Measurements from ENCODE around the gene SLC22A23. TPM values are rescaled to one million over a fixed set of nuclear protein-coding genes. Genes with fewer than 3 reads are reported as not detected.
A peak's percentile ranks its signal among the peaks of the same experiment; 100 is the strongest.

SLC22A23 gene
- total and polyA plus RNA-seq, 2 experiments from 2014 or later: 6.1 to 38.3 TPM

- DNase-seq (ENCODE audit: low spot score) (no peak), ATAC-seq (no peak)
- peaks cover 36% of the 10 kb centered on the region for H3K79me2 ChIP-seq (replicated peaks; ENCODE audit: insufficient read depth)
- Mint-ChIP-seq H3K27ac (peak overlapping the region; percentile 58), H3K27me3 (ENCODE audit: insufficient read depth, low read depth, poor library complexity) (peaks cover 20% of the 10 kb centered on the region), H3K36me3 (ENCODE audit: low read depth) (peaks cover 6% of the 10 kb centered on the region), H3K4me3 (no peak overlapping the region; the same call in 2 of the 3 replicates), H3K9me3 (0 out of 3 replicates have a peak, but pooled peaks cover 3% of the 10 kb centered on the region), H3K4me1 (peaks cover 78% of the 10 kb centered on the region)
- 0 out of 2 replicates have a peak overlapping the region, but pooled peaks have one; percentile 94 for H3K27ac ChIP-seq (ENCODE audit: low read depth)
- no peak overlapping the region for H3K4me3 ChIP-seq
- H4K20me1 ChIP-seq (replicated peaks; ENCODE audit: insufficient read depth): 0 out of 2 replicates have a peak, but pooled peaks cover 4% of the 10 kb centered on the region
- H3K4me1 ChIP-seq (ENCODE audit: insufficient read depth): peaks cover 42% of the 10 kb centered on the region
- H3K4me2 ChIP-seq: 0 out of 2 replicates have a peak overlapping the region, but pooled peaks have one; percentile 56
- H2AFZ ChIP-seq: no peak overlapping the region
- no peaks in the 10 kb centered on the region for H3K36me3 ChIP-seq (ENCODE audit: insufficient read depth)
- H3F3A ChIP-seq (replicated peaks; ENCODE audit: low read depth): peaks cover 19% of the 10 kb centered on the region; the same call in 1 of the 2 replicates
- H3K27me3 ChIP-seq (ENCODE audit: insufficient read depth): no peaks in the 10 kb centered on the region
- H3K9me2 ChIP-seq (ENCODE audit: insufficient read depth): no peaks in the 10 kb centered on the region
- no peak for TF ChIP-seq REST (IDR thresholded peaks at IDR 0.05; ENCODE audit: unreplicated experiment)
- TF ChIP-seq JUNB (IDR thresholded peaks at IDR 0.05; ENCODE audit: unreplicated experiment): no peak
- TF ChIP-seq ZNF462 (CRISPR knock-in tag; IDR thresholded peaks at IDR 0.05): no peak
- TF ChIP-seq ETS1 (IDR thresholded peaks at IDR 0.05): no peak
- TF ChIP-seq CREB1 (CRISPR knock-in tag; IDR thresholded peaks at IDR 0.05; ENCODE audit: low read depth): no peak
- no peak for TF ChIP-seq CTCF (conservative IDR thresholded peaks at IDR 0.05; ENCODE audit: low read depth in 2 of 2)
- no peak for TF ChIP-seq STAT1 (IDR thresholded peaks at IDR 0.05; ENCODE audit: unreplicated experiment)
- TF ChIP-seq ZNF114 (CRISPR knock-in tag; IDR thresholded peaks at IDR 0.05): no peak
- no peak for TF ChIP-seq EZH2phosphoT487 (IDR thresholded peaks at IDR 0.05; ENCODE audit: unreplicated experiment)
- TF ChIP-seq POLR2AphosphoS5 (IDR thresholded peaks at IDR 0.05; ENCODE audit: low read depth): no peak
- no peak for TF ChIP-seq EZH2 (IDR thresholded peaks at IDR 0.05; ENCODE audit: low read depth, unreplicated experiment)
- TF ChIP-seq ZNF331 (CRISPR knock-in tag; IDR thresholded peaks at IDR 0.05; ENCODE audit: low read depth): no peak
- no peak for TF ChIP-seq NANOG (IDR thresholded peaks at IDR 0.05; ENCODE audit: borderline replicate concordance)
Measured at GRCh38 chr6:3355011-3355357, 101.9 kb downstream of the SLC22A23 start.
